ENCODE measurements around the gene ASPSCR1.
A peak's percentile ranks its signal among the peaks of the same experiment; 100 is the strongest.
"Not testable (repeated sequence)": the region's sequence is repeated elsewhere in the genome, so short reads cannot be mapped to it uniquely, and the experiment has no call there.

Gene ASPSCR1

DNA sequence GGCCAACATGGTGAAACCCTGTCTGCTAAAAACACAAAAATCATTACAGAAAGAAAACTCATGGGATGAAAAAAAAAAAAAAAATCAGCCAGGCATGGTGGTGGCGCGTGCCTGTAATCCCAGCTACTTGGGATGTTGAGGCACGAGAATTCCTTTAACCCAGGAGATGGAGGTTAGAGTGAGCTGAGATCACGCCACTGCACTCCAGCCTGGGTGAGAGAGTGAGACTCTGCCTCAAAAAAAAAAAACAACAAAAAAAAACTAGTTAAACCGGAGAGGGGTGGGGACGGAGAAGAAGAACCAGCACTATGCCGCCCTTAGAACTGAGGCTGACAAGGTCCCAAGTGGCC, 9.1 kb upstream of the ASPSCR1 start:
- no peak for TF ChIP-seq JUND (IDR thresholded peaks at IDR 0.05; ENCODE audit: low read depth)
- in situ Hi-C loops (cut with HindIII; ENCODE audit: low pct_unique_long_range_greater_than_20kb, low sequenced_read_pairs) = no loop called here
- DNase-seq (ENCODE audit: low read depth in 1 of 2, low spot score in 1 of 2) = no peak

DNA sequence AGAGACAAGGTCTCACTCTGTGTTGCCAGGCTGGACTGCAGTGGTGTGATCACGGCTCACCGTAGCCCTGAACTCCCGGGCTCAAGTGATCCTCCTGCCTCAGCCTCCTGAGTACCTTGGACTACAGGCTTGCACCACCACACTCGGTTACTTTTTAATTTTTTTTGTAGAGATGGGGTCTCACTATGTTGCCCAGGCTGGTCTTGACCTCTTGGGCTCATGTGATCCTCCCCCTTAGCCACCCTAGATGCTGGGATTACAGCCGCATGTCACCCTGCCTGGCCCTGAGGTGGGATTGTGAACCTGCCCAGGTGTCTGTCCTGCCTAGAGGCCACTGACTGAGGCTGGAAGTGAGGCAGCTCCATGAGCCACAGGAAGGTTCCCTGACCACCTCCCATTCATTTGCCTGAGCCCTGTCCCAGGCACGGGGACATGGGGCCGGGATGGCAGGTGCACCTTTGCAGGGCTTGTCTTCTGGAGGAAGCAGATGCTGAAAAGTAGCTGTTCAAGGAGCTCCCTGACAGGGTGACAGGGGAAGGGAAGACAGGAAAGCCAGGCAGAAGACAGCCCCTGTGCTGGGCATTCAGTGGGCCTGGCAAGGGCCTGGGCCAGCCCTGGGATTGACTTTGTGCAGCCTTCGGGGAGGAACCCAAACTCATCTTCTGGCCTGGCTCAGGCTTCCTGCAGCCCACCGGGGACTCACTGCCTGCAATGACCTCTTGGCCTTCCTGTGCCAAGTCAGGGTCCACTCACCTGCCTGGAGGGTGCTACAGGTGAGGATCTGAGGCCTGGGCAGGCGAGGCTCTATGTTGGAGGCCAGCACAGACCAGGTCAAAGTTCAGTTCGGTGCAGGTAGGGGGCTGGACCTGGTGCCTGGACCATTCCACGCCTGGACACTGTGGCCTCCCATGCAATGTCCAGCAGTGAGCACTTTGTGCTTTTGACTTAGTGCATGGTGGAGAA, 8.3 kb upstream of the ASPSCR1 start:
- no peak for DNase-seq (ENCODE audit: low read depth in 1 of 2, low spot score in 1 of 2)
- TF ChIP-seq JUND (IDR thresholded peaks at IDR 0.05; ENCODE audit: low read depth) = no peak
- in situ Hi-C loops (cut with HindIII; ENCODE audit: low pct_unique_long_range_greater_than_20kb, low sequenced_read_pairs) = no loop called here

DNA sequence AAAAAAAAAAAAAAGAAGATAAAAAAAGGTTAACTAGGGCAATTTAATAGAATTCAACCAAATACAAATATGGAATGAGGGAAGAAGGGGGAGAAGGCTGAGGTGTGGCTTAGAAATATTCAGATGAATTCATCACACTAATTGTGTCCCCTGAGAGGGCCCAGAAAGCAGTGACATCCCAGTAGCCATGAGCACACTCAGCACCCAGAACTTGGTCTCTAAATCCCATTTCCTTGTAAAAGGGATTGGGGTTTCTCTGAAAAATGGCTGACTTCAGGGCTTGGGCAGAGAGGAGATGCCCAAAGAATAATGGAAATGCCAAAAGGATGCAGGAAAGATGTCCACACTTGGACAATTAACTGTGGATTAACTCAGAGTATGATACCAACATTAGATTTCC, 4.0 kb upstream of the ASPSCR1 start:
- DNase-seq (ENCODE audit: low read depth in 1 of 2, low spot score in 1 of 2) = no peak
- in situ Hi-C loops (cut with HindIII; ENCODE audit: low pct_unique_long_range_greater_than_20kb, low sequenced_read_pairs) = no loop called here

DNA sequence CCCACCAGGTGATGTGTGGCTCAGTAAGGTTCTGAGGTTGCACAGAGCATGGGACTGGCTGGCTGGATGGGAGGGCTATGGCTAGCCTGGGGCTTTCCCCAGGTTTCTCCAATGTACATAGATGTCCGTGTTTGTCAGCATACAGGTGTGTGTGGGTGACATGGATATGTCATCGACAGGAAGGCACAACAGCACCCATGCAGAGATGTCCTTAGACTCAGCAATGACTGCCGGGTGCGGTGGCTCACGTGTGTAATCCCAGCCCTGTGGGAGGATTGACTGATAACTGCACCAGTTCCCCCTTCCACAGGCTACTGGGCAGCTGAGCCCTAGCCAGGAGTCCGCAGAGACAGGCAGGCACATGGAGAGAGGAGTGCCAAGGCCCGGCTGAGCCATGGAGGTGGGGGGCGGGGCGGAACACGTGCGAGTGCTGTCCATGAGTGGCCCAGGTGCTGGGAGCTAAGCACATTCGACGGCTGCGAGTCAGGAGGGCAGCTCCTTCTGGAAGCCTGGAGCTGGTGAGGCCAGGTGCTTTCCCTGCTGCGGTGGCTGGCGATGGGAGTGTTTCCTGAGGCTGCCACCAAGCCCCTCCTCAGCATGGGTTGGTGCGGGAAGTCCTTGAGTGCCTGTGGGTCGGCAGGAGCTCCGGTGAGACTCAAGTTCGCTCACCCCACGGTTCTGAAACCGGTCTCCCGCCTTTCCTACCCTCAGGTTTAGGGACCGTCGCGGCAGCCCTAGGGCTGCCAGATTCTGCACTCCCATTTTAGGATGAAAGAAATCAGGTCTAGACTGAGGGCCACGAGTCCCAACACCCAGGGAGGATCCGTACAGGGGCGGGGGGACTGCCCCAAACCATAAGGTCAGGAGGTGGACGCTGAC, 858 bp upstream of the ASPSCR1 start:
- TF ChIP-seq JUND (IDR thresholded peaks at IDR 0.05; ENCODE audit: low read depth) = no peak
- DNase-seq (ENCODE audit: low read depth in 1 of 2, low spot score in 1 of 2) = peak in 1 of 2 experiments; percentile 53
- in situ Hi-C loops (cut with HindIII; ENCODE audit: low pct_unique_long_range_greater_than_20kb, low sequenced_read_pairs) = no loop called here

More for the DNA sequence above, 4.0 kb upstream of the ASPSCR1 start:
- TF ChIP-seq JUND (IDR thresholded peaks at IDR 0.05; ENCODE audit: low read depth) = no peak

DNA sequence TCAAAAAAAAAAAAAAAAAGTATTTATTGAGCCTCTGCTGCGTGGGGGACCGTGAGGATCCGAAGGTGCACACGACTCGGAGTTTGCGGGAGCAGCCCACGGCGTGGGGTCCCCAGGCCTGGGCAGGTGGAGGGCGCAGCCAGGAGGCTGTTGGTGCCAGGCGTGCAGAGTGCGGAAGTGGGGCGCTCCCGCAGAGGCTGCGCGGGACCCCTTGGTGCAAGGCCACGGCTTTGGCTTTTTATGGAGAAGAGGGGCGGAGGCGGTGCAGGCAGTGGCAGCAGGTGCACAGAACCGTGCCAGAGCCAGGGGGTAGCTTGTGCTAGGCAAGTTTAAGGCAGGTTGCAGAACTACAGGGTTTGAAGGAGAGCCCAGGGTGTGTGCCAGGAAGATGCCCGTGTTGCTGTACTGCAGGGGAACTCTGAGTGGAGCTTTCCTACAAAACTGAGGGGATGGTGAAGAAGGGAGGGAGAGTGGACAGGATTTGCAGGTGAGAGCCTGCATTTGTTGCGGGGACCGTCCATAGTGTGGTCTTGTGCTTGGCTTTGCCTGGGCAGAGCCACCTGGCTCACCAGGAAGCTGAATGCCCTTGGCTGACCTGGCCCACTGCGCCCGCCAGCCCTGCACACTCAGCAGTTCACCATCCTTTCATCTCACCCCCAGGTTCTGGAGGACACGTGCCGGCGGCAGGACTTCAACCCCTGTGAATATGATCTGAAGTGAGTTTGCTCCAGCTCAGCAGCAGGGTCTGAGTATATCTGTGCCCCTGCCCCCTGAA, 1.3 kb downstream of the ASPSCR1 start:
- no peak for DNase-seq (ENCODE audit: low read depth in 1 of 2, low spot score in 1 of 2)
- in situ Hi-C loops (cut with HindIII; ENCODE audit: low pct_unique_long_range_greater_than_20kb, low sequenced_read_pairs) = no loop called here
- TF ChIP-seq JUND (IDR thresholded peaks at IDR 0.05; ENCODE audit: low read depth) = no peak

DNA sequence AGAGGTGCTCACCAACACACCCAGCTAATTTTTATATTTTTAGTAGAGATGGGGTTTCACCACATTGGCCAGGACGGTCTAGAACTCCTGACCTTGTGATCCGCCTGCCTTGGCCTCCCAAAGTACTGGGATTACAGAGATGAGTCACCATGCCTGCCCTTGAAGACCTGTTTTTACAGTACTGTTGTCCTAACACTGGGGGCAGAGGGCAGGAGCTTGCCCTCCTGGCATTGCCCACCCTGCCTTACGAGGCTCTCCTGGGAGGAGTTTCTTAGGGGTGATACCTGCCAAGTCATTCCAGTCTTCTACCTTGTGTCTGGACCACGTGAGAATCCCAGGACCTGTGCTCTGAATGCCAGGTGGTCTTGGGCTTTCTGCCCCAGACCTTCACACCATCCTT, 2.7 kb downstream of the ASPSCR1 start:
- no peak for TF ChIP-seq JUND (IDR thresholded peaks at IDR 0.05; ENCODE audit: low read depth)
- no peak for DNase-seq (ENCODE audit: low read depth in 1 of 2, low spot score in 1 of 2)
- in situ Hi-C loops (cut with HindIII; ENCODE audit: low pct_unique_long_range_greater_than_20kb, low sequenced_read_pairs) = no loop called here

DNA sequence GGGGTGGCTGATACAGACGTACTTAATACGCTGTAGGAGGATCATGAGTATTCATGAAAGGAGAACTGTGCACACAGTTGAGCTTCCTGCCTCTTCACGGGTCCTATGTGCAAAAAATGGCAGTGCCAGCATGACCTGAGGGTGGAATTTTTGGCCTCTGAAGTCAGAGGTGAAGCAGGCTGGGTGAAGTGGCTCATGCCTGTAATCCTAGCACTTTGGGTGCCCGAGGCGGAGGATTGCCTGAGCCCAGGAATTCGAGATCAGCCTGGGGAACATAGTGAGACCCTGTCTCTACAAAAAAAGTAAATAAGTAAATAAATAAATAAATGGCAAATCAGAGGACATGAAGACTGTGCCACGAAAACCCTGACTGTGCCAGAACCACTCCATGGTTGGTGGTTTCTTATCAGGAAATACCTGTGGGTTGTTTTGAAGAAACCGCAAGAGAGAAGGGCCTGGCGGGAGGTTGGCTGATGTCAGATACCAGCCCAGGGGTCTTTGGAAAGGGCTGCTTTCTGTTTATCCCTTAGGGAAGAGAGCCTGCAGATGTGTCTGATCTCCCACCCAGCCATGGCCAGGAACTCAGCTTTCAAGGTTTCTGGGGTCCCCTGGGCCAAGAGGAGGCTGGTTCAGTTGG, 3.4 kb downstream of the ASPSCR1 start:
- no peak for TF ChIP-seq JUND (IDR thresholded peaks at IDR 0.05; ENCODE audit: low read depth)
- DNase-seq (ENCODE audit: low read depth in 1 of 2, low spot score in 1 of 2) = peak in 1 of 2 experiments; percentile 53
- in situ Hi-C loops (cut with HindIII; ENCODE audit: low pct_unique_long_range_greater_than_20kb, low sequenced_read_pairs) = no loop called here

DNA sequence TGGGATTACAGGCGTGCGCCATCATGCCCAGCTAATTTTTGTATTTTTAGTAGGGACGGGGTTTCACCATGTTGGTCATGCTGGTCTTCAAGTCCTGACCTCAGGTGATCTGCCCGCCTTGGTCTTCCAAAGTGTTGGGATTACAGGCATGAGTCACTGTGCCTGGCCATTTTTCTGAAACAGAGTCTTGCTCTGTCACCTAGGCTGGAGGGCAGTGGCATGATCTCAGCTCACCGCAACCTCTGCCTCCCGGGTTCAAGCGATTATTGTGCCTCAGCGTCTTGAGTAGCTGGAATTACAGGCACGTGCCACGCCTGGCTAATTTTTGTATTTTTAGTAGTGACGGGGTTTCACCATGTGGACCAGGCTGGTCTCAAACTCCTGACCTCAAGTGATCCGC, 4.1 kb downstream of the ASPSCR1 start:
- in situ Hi-C loops (cut with HindIII; ENCODE audit: low pct_unique_long_range_greater_than_20kb, low sequenced_read_pairs) = not testable (repeated sequence)

DNA sequence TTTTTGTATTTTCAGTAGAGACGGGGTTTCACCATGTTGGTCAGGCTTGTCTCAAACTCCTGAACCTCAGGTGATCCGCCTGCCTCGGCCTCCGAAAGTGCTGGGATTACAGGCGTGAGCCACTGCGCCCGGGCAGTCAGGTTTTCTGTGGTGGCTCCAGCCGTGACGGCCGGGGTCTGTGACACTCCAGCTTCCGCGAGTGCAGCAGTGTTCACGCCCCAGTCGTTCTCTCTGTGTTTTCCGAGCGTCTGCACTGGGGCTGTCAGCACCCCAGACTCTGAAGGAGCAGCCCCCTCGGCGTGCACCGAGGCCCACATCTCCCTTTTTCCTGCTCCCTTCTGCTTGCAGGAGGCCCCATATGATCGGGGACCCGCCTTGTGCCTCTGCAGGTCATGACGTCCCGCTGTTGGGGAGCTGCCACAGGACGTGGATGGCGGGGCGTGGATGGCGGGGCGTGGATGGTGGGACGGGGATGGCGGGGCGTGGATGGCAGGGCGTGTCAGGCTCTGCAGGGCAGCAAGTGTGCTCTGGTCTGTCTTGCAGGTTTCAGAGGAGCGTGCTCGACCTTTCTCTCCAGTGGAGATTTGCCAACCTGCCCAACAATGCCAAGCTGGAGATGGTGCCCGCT, 5.7 kb downstream of the ASPSCR1 start:
- no peak for TF ChIP-seq JUND (IDR thresholded peaks at IDR 0.05; ENCODE audit: low read depth)
- no peak for DNase-seq (ENCODE audit: low read depth in 1 of 2, low spot score in 1 of 2)
- in situ Hi-C loops (cut with HindIII; ENCODE audit: low pct_unique_long_range_greater_than_20kb, low sequenced_read_pairs) = no loop called here

More for the DNA sequence above, 4.1 kb downstream of the ASPSCR1 start:
- not testable (repeated sequence) for DNase-seq (ENCODE audit: low read depth in 1 of 2, low spot score in 1 of 2)

DNA sequence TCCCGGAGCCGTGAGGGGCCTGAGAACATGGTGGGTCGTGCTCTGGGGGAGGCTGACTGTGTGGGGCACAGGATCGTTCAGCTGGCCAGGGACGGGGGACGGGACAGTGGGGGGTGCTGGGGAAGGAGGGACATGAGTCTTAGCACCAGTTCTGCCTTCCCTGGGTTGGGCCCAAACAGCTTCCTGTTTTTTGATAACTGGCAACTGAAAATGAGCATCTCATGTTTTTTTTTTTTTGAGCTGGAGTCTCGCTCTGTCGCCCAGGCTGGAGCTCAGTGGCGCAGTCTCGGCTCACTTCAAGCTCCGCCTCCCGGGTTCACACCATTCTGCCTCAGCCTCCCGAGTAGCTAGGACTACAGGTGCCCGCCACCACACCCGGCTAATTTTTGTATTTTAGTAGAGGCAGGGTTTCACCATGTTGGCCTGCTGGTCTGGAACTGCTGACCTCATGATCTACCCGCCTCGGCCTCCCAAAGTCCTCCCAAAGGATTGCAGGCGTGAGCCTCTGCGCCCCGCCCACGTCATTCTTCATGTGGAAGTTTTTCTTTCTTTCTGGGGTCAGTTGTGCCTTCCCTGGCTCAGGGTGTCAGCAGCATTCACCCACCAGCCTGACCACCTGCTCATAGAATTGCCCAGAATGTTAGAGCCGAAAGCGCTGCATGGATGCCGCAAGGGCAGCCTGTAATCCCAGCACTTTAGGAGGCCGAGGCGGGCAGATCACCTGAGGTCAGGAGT, 6.4 kb downstream of the ASPSCR1 start:
- in situ Hi-C loops (cut with HindIII; ENCODE audit: low pct_unique_long_range_greater_than_20kb, low sequenced_read_pairs) = no loop called here
- DNase-seq (ENCODE audit: low read depth in 1 of 2, low spot score in 1 of 2) = no peak

More for the DNA sequence above, 6.4 kb downstream of the ASPSCR1 start:
- no peak for TF ChIP-seq JUND (IDR thresholded peaks at IDR 0.05; ENCODE audit: low read depth)
